NCI-H187 (cell line): ENCODE measurements around the gene CAPZA1.
"Not testable (repeated sequence)": the region's sequence is repeated elsewhere in the genome, so short reads cannot be mapped to it uniquely, and the experiment has no call there.

Experiments
- DNase-seq, 2 experiments: peaks; one replicate each; lab custom pipeline; 2025; lab: John Stamatoyannopoulos, UW

The CAPZA1 gene

GRCh38 chr1:112619518-112620376, at the start of gene CAPZA1:
Gene CAPZA1, plus strand, starts transcription at chr1:112619832. Its CDS starts 13 bp downstream, at chr1:112619845.
- peak; percentile 54 to 82 for DNase-seq

- no peak for DNase-seq
These were observed 44.4 kb upstream of the CAPZA1 start for GRCh38 chr1:112575154-112575804.

GRCh38 chr1:112576240-112576639, 43.4 kb upstream of the CAPZA1 start:
- DNase-seq: no peak

- no peak for DNase-seq
These were observed 39.7 kb upstream of the CAPZA1 start for GRCh38 chr1:112579801-112580510.

- no peak for DNase-seq
These were observed 37.9 kb upstream of the CAPZA1 start for GRCh38 chr1:112581586-112582192.

GRCh38 chr1:112583366-112583765, 36.3 kb upstream of the CAPZA1 start:
- DNase-seq: no peak

- no peak for DNase-seq
These were observed 29.9 kb upstream of the CAPZA1 start for GRCh38 chr1:112589766-112590165.

GRCh38 chr1:112594208-112594876, 25.3 kb upstream of the CAPZA1 start:
- DNase-seq: no peak

GRCh38 chr1:112599477-112599876, 20.2 kb upstream of the CAPZA1 start:
- DNase-seq: no peak

- DNase-seq: no peak
These were observed 16.6 kb upstream of the CAPZA1 start for GRCh38 chr1:112603012-112603411.

GRCh38 chr1:112603541-112603940, 16.1 kb upstream of the CAPZA1 start:
- no peak for DNase-seq

- no peak for DNase-seq
These were observed 13.9 kb upstream of the CAPZA1 start for GRCh38 chr1:112605633-112606327.

GRCh38 chr1:112614460-112615065, 5.1 kb upstream of the CAPZA1 start:
- no peak for DNase-seq

- peak in 1 of 2 experiments; percentile 21 for DNase-seq
These were observed 1.4 kb upstream of the CAPZA1 start for GRCh38 chr1:112618114-112618720.

GRCh38 chr1:112618721-112619517, 713 bp upstream of the CAPZA1 start, which contains the start of gene ST7L:
Gene ST7L, minus strand, starts transcription at chr1:112619141. Its CDS starts 28 bp downstream, at chr1:112619113.
- DNase-seq: peak; percentile 42 to 45

GRCh38 chr1:112620377-112620695, 704 bp downstream of the CAPZA1 start:
- DNase-seq: no peak

GRCh38 chr1:112624493-112624892, 4.9 kb downstream of the CAPZA1 start:
- not testable (repeated sequence) for DNase-seq

GRCh38 chr1:112625696-112626095, 6.1 kb downstream of the CAPZA1 start:
- no peak for DNase-seq

- DNase-seq: no peak
These were observed 6.6 kb downstream of the CAPZA1 start for GRCh38 chr1:112626193-112626592.
